Measurements from ENCODE around the gene KIAA0753. TPM values are rescaled to one million over a fixed set of nuclear protein-coding genes. Genes with fewer than 3 reads are reported as not detected.
A peak's percentile ranks its signal among the peaks of the same experiment; 100 is the strongest.

KIAA0753 gene
- total and polyA plus RNA-seq, 9 of the 15 experiments (the other 6 are each of a cell fraction or from before 2014, with no cell fraction given), result 2.0 to 9.0 (median 6.9) TPM

- TF ChIP-seq ZFP91 (CRISPR knock-in tag; IDR thresholded peaks at IDR 0.05), result no peak
- peak in 1 of 2 experiments; percentile 27; a peak in 1 of 4 replicates for TF ChIP-seq KDM1A (IDR thresholded peaks at IDR 0.05)
- TF ChIP-seq ZNF77 (CRISPR knock-in tag; IDR thresholded peaks at IDR 0.05), result no peak
- no peak for TF ChIP-seq CEBPG (CRISPR knock-in tag; IDR thresholded peaks at IDR 0.05)
- no peak for TF ChIP-seq CEBPG (tag; conservative IDR thresholded peaks at IDR 0.05 in 1 of 2, IDR thresholded peaks at IDR 0.05 in 1 of 2)
- no peak for TF ChIP-seq UBTF (IDR thresholded peaks at IDR 0.05; ENCODE audit: borderline replicate concordance in 1 of 2, low read depth in 2 of 2, low read length in 2 of 2)
- TF ChIP-seq NEUROD1 (IDR thresholded peaks at IDR 0.05; ENCODE audit: borderline replicate concordance, low read depth, low read length, partially characterized antibody), result no peak
- TF ChIP-seq SMAD4 (CRISPR knock-in tag; conservative IDR thresholded peaks at IDR 0.05), result 0 out of 2 replicates have a peak, but pooled peaks have one; percentile 36
- TF ChIP-seq BRF1 (IDR thresholded peaks at IDR 0.05; ENCODE audit: borderline replicate concordance, extremely low read depth, insufficient read length), result no peak
- no peak for TF ChIP-seq POU5F1 (IDR thresholded peaks at IDR 0.05; ENCODE audit: borderline replicate concordance, low read depth, low read length, partially characterized antibody)
- no peak for TF ChIP-seq MTA3 (IDR thresholded peaks at IDR 0.05; ENCODE audit: borderline replicate concordance)
- TF ChIP-seq RNF2 (IDR thresholded peaks at IDR 0.05), result no peak
- no peak for TF ChIP-seq PREB (CRISPR knock-in tag; IDR thresholded peaks at IDR 0.05)
- no peak for TF ChIP-seq ZFP36 (IDR thresholded peaks at IDR 0.05; ENCODE audit: low read depth, low read length, partially characterized antibody)
- no peak for TF ChIP-seq ARID1B (IDR thresholded peaks at IDR 0.05)
- TF ChIP-seq RBFOX2 (IDR thresholded peaks at IDR 0.05; ENCODE audit: low read depth, low read length), result peak; percentile 64
- TF ChIP-seq CEBPZ (IDR thresholded peaks at IDR 0.05; ENCODE audit: borderline replicate concordance, low read depth, low read length), result no peak
- peak; percentile 54 for TF ChIP-seq MEIS2 (IDR thresholded peaks at IDR 0.05; ENCODE audit: partially characterized antibody)
- TF ChIP-seq SREBF2 (CRISPR knock-in tag; IDR thresholded peaks at IDR 0.05), result no peak
Observed at GRCh38 chr17:6651919-6652452, 11.5 kb upstream of the KIAA0753 start (continued).

All from K562 (cell line).